ENCODE results near the gene SLC8A2.

DNA sequence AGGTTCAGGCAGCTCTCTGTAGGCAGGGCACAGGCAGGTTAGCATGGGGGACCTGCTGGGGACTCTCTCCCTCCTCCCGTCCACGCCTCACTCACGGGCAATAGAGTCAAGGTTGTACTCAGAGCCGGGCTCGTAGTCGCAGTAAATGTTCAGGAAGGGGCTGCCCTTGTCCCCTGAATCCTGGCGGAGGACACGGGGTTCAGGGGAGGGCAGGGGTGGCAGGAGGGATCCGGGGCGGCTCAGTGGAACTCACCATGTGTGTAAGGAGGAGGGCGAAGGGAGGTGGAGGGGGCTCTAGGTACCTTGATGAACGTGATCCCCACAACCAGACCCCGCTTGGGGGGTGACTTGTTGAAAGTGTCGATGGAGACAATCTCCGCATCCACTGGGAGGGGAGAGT is 11.5 kb upstream of the SLC8A2 start:
- TF ChIP-seq POLR2AphosphoS5 (IDR thresholded peaks at IDR 0.05; ENCODE audit: low read depth, low read length) (no peak), REST (IDR thresholded peaks at IDR 0.05; ENCODE audit: insufficient read depth in 1 of 2, low read depth in 2 of 2, low read length in 1 of 2) (no peak)
- TF ChIP-seq, protein P1, sequence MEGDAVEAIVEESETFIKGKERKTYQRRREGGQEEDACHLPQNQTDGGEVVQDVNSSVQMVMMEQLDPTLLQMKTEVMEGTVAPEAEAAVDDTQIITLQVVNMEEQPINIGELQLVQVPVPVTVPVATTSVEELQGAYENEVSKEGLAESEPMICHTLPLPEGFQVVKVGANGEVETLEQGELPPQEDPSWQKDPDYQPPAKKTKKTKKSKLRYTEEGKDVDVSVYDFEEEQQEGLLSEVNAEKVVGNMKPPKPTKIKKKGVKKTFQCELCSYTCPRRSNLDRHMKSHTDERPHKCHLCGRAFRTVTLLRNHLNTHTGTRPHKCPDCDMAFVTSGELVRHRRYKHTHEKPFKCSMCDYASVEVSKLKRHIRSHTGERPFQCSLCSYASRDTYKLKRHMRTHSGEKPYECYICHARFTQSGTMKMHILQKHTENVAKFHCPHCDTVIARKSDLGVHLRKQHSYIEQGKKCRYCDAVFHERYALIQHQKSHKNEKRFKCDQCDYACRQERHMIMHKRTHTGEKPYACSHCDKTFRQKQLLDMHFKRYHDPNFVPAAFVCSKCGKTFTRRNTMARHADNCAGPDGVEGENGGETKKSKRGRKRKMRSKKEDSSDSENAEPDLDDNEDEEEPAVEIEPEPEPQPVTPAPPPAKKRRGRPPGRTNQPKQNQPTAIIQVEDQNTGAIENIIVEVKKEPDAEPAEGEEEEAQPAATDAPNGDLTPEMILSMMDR (IDR thresholded peaks at IDR 0.05), result no peak

Measured in Panc1 (cell line).